C4-2B (cell line): ENCODE measurements around the gene PLET1.

Experiments
- CTCF ChIP-seq: fragments of 450-650 bp; conservative IDR thresholded peaks from 2 replicates; pipeline ENCODE4 v1.5.1; 2017; ENCODE audit warnings: mild to moderate bottlenecking
- ZFX ChIP-seq: fragments of 450-650 bp; IDR thresholded peaks from 2 replicates; pipeline ENCODE4 v1.6.1; 2017

DNA sequence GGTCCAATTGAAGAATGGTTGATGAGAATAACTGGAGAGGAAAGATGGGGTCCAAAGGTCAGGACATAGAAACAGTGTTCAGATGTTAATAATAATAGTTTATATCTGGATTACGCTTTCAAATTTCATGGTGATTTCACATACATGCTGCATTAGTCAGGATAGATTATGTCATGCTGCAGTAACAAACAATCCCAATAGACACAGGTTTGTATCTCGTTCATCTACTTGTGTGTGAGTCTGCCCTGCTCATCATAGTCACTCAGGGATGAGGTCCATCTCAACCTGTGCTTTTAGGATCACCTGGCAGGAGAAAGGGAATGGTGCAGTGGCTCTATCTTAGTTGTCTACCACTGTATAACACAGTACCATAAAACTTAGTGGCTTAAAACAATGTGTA, 48.0 kb upstream of the PLET1 start:
- TF ChIP-seq CTCF = no peak
- TF ChIP-seq ZFX = no peak
